HG03457 (cell line): Measurements from ENCODE around the gene CD300C.
"Not testable (repeated sequence)": the region's sequence is repeated elsewhere in the genome, so short reads cannot be mapped to it uniquely, and the experiment has no call there.

Experiments used
- ATAC-seq: cut with Tn5 transposase; IDR thresholded peaks from one replicate; pipeline ENCODE4 v1.9.1; 2021; ENCODE audit warnings: moderate number of reproducible peaks; ENCODE audit not compliant: unreplicated experiment

Gene CD300C

GRCh38 chr17:74563358-74563757, 17.4 kb upstream of the CD300C start:
- ATAC-seq = no peak

- ATAC-seq = no peak
Observed at GRCh38 chr17:74561586-74561985, 15.7 kb upstream of the CD300C start.

GRCh38 chr17:74558882-74559519, 13.1 kb upstream of the CD300C start:
- no peak for ATAC-seq

GRCh38 chr17:74558402-74558801, 12.5 kb upstream of the CD300C start:
- not testable (repeated sequence) for ATAC-seq

- no peak for ATAC-seq
Observed at GRCh38 chr17:74555427-74555940, 9.6 kb upstream of the CD300C start.

- no peak for ATAC-seq
Observed at GRCh38 chr17:74554909-74555308, 9.0 kb upstream of the CD300C start.

GRCh38 chr17:74552037-74552436, 6.1 kb upstream of the CD300C start:
- ATAC-seq = no peak

GRCh38 chr17:74550602-74551001, 4.7 kb upstream of the CD300C start:
- no peak for ATAC-seq

- no peak for ATAC-seq
Observed at GRCh38 chr17:74549343-74549742, 3.4 kb upstream of the CD300C start.

GRCh38 chr17:74547736-74548135, 1.8 kb upstream of the CD300C start:
- no peak for ATAC-seq

- ATAC-seq = no peak
Observed at GRCh38 chr17:74547264-74547663, 1.3 kb upstream of the CD300C start.

GRCh38 chr17:74546586-74546985, 671 bp upstream of the CD300C start:
- no peak for ATAC-seq

- no peak for ATAC-seq
Observed at GRCh38 chr17:74544991-74545842, 698 bp downstream of the CD300C start.

GRCh38 chr17:74543891-74544760, 1.8 kb downstream of the CD300C start:
- ATAC-seq = no peak

- ATAC-seq = no peak
Observed at GRCh38 chr17:74543406-74543805, 2.5 kb downstream of the CD300C start.

- no peak for ATAC-seq
Observed at GRCh38 chr17:74542727-74543383, 3.1 kb downstream of the CD300C start.

GRCh38 chr17:74542166-74542565, 3.7 kb downstream of the CD300C start:
- no peak for ATAC-seq

- no peak for ATAC-seq
Observed at GRCh38 chr17:74541176-74542111, 4.5 kb downstream of the CD300C start.

GRCh38 chr17:74539281-74539820, 6.6 kb downstream of the CD300C start:
- no peak for ATAC-seq
